Renal cortical epithelial cell (primary cell): ENCODE results near the gene CALML6. TPM values are rescaled to one million over a fixed set of nuclear protein-coding genes. Genes with fewer than 3 reads are reported as not detected.
"Not testable (repeated sequence)": the region's sequence is repeated elsewhere in the genome, so short reads cannot be mapped to it uniquely, and the experiment has no call there.

ENCODE experiments used
- DNase-seq: peaks from one replicate; pipeline ENCODE4 v3.0.0-alpha.2; 2011; ENCODE audit warnings: low read depth
- total RNA-seq: library from RNA; depleted of rRNA; stranded (reverse); fragments of >200 nt; gene quantifications from 2 replicates; pipeline ENCODE4 v1.2.3, GENCODE V29; 2014

CALML6 gene, protein sequence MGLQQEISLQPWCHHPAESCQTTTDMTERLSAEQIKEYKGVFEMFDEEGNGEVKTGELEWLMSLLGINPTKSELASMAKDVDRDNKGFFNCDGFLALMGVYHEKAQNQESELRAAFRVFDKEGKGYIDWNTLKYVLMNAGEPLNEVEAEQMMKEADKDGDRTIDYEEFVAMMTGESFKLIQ
- 0.05 TPM in 1 of 2 replicates, not detected in the other for total RNA-seq

DNA sequence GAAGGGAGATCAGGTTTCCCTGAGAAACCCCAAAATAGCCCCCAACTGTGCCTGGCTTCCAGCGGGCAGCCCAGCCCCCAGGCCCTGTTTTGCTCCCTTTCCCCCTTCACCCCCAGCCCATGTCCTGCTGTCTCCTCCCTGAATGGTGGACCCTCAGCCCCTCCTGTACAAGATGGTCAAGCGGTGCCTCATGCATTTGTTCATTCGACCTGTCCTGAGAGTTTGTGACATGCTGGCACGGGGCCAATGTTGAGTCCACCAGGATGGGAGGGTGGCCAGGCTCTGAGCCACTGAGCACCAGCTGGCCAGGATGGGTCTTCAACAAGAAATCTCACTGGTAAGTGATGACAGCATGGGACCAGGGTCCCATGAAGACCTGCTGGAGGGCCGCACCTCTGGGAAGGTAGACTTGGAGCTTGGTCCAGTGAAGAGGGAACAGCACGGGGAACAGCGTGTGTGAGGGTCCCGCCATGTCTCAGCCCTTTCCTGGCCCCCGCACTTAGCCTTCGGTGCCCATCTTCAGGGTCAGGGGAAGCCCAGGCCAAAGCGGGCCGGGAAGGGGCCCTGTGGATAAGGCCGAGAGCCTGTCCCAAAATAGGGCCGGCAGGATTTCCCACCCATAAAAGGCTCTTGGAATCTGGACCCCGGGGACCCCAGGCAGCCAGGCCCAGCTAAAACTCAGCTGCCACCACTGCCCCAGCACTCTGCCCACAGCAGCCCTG, at the start of gene CALML6:
Gene CALML6, plus strand, starts transcription at position 290 of the 722 bp plus-strand sequence. Its CDS starts 21 bp downstream, at position 311.
- no peak for DNase-seq

DNA sequence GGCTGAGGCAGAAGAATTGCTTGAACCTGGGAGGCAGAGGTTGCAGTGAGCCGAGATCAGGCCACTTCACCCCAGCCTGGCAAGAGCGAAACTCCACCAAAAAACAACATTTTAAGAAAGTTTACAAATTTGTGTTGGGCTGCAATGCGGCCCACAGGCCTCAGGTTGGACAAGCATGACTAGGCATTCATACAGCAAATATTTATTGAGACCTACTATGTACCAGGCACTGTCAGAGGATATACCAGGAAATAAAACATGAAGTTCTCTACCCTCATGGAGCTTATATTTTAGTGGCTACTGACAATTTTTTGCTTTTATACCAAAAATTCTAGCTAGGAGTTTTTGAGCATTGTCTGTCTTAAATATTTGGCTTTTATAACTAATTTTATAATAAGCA, 47.9 kb upstream of the CALML6 start:
- no peak for DNase-seq

DNA sequence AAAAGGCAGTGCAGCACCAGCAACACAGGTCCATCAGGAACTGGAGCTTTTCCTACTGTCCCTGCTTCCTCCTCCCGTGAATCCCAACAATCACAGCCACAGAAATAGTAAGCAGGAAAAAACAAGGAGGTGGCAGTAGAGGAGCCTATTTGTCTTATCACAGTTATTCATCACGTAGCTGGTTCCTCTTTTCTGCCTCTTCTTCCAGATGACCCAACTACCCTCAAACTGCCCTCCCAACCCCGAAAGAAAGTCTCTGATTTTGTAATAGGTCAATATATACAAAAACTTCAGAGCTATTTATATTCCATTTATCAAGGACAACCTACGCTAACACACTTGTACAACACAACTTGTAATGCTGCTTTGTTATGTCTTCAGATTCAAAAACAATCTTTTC, 45.6 kb upstream of the CALML6 start:
- DNase-seq = no peak

DNA sequence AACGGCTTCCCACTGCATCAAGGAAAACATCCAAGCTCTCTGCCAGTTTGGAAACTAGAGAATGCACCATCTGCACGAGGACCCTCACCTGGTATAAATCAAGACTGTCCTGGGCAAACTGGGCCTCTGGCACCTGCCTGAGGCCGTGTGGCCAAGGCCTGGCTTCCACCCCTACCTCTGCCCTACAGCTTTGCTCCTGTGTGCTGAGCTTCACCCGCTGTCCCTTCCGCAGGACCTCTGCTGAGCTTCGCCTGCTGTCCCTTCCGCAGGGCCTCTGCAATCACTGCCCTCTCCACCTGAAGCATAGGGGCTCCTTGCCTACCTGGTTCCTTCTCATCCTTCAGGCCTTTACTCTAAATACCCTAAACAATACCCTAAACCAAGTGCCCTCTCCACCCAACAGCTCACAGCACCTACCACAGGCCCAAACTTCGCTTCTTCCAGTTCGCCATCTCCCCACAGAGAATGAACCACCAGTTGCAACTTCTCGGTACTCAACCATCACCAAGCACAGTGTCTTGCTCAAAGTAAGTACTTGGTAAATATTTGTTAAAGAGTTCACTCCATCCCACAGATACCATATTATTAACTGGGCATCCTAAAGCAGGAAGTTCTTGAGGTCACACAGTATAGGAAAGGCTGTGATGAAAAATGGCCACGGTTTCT, 42.6 kb upstream of the CALML6 start:
- no peak for DNase-seq

DNA sequence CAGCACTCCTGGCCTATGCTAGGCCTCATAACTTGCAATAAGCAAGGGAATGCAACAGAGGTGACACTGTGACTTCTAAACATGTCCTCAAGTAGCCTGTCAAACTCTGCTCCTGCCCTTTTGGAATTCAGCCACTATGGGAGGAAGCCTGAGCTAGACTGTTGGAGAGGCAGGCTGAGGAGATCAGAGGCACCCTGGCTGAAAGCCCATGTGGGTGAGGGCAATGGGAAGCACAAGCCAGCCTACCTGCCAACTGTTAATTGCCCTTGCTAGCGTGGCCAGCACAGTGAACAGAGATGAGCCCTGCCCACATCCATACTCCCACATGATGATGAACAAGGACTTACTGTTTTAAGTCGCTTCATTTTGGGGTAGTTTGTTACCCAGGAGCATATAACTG, 41.9 kb upstream of the CALML6 start:
- DNase-seq = no peak

DNA sequence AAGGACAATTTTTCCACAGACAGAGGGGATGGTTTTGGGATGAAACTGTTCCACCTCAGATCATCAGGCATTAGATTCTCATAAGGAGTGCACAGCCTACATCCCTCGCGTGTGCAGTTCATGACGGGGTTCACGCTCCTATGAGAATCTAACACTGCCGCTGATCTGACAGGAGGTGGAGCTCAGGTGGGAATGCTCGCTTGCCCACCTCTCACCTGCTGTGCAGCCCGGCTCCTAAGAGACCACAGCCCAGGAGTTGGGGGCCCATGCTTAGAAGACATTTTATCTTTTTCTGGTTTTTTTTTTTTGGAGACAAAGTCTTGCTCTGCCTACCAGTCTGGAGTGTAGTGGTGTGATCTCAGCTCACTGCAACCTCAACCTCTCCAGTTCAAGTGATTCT, 40.2 kb upstream of the CALML6 start:
- DNase-seq = no peak

DNA sequence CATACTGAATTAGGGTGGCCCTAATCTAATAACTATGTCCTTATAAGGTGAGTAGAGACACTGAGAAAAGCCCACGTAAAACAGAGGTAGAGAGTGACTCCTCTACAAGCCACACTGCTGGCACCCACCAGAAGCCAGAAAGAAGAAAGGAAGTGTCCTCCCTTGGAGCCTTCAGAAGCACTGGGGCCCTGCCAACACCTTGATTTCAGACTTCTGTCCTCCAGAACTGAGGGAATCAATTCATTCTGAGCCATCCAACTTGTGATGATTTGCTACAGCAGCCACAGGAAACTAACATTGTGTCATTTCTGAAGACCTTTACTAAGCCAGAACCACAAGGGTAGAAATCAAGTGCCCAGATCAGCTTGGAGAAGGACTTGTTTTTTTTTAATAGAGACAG, 39.1 kb upstream of the CALML6 start:
- DNase-seq = no peak

DNA sequence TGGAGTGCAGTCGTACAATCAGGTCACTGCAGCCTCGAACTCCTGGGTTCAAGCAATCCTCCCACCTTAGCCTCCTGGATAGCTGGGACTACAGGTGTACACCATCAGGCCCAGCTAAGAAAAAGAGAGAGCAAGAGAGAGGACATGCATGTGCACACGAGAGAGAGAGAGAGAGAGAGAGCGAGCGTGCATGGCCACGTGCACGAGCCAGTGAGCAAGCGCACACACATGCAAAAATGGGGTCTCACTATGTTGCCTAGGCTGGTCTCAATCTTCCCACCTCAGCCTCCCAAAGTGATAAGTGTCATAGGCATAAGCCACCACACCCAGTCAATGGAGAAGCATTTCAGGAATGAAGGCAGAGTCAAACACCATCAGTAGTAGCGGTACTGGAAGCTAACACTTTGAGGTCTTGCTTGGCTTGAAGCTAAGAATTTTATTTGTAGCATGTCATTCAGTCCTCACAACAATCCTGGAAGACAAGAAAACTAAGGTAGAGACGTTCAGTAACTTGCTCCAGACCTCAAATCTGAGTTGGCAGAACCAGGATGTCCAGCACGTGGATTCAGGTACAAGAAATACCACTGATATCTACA, 38.6 kb upstream of the CALML6 start:
- DNase-seq = peak; percentile 39

DNA sequence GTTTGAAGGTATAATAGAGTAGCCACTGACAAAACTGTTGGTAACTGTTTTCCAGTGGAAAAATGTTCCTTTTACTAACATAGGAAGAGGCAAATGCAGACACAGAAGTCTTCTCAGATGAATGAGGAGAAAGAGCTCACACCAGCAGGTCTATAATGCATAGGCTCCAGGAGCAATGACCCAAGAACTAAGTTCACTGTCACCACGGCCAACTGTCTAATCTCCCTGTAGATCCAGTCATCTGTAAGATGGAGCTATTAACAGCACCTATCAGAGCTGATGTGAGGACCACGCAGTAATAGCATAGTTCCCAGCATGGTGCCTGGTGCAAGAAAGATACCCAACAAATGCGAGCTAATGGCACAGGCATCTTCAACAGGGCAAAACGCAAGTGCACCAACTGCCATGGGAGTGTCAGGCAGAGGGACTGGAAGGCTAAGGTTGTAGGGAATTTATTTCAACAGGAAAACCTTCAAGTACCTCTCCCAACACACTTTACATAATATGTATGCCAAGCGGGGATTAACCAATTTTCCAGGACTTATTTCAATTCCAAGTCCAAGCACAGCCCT, 37.1 kb upstream of the CALML6 start:
- no peak for DNase-seq

DNA sequence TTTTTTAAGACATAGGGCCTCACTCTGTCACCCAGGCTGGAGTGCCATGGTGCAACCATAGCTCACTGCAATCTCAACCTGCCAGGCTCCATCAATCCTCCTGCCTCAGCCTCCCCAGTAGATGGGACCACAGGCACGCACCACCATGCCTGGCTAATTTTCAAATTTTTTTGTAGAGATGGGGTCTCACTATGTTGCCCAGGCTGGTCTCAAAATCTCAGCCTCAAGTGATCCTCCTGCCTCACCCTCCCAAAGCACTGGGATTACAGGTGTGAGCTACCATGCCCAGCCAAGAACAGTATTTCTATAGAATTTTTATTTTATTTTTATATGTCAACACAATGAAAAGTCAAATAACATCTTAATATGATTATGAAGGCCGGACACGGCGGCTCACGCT, 35.1 kb upstream of the CALML6 start:
- DNase-seq = no peak

DNA sequence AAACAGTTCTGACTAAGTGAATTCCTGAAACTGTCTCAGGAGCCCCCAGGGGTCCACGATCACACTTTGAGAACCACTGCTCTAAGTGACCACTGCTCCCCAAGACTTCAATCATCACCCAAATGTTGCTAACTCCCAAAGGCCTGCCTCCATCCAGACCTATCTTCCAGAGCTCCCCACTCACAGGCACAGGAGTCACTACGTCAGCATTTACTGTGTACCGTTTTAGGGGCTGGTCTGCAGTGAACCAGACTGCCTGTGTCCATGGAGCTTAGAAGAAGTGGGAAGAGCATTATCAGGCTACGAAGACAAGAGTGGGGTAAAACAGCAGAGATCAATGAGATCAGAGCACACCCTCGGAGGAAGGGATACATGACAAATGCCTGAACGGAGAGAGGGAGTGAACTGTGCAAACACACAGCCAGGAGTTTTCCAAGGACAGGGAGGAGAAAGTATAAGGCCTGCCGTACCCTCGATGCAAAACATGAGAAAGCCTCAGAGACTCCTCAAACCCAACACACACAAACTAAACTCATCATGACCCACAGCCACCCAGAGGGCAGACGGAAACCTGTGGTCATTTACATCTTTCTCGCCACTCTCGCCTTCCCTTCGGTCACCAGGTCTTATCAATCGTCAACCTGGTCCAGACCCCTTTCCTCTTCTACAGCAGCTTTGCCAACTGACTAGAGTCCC, 34.3 kb upstream of the CALML6 start:
- DNase-seq = no peak

DNA sequence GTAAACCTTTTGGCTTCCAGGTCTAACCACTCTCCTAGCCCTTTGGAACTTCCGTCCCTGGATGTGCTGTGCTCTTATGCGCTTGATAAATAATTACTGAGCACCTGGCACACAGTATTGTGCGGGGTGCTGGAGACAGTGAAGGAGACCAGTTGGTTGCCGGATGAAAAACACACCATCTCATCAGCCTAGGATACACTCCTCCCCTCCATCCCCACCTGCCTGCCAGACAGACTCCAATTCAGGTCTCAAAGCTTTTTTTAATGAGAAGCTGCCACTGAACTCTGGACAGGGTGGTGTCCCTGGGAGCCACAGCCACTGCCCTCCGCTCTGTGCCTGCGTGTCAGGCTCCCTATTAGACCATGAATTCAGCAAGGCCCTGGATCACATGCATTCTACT, 33.3 kb upstream of the CALML6 start:
- no peak for DNase-seq

DNA sequence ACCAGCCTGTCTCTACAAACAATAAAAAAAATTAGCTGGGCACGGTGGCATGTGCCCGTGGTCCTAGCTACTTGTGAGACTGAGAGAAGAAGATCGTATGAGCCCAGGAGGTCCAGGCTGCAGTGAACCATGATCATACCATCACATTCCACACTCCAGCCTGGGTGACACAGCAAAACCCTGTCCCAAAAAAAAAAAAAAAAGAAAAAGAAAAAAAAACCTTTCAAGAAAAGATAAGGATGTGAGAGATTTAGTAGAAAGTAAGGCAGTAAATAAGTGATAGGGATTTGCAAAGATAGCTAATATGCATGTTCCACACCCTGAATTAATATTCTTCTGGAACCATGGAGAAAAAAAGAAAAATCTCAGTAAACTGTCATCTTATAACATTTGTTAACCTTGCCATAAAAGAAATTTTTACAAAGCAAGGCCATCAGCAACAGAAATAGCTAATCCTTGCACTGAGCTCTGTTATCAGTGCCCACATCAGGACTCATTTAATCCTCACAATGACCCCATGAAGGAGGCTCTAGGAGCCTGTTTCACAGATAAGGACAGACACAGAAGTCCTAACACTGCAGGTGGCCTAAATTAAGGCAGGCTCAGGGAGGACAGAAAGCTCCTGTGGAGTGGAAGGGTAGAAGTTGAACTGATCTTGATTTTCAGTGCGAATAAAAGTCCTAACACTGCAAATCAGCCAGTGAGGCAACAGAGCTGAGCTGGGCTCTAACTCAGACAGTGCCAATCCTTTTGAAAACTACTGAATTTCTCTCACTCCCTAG, 31.8 kb upstream of the CALML6 start:
- DNase-seq = peak; percentile 49

DNA sequence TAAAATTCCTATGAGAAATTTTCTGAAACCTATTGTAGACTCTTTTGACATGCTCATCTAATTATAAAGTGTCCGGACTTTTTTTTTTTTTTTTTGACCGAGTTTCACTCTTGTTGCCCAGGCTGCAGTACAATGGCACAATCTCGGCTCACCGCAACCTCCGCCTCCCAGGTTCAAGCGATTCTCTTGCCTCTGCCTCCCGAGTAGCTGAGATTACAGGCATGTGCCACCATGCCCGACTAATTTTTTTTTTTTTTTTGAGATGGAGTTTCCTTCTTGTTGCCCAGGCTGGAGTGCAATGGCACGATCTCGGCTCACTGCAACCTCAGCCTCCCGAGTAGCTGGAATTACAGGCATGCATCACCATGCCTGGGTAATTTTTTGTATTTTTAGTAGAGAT, 31.2 kb upstream of the CALML6 start:
- not testable (repeated sequence) for DNase-seq

DNA sequence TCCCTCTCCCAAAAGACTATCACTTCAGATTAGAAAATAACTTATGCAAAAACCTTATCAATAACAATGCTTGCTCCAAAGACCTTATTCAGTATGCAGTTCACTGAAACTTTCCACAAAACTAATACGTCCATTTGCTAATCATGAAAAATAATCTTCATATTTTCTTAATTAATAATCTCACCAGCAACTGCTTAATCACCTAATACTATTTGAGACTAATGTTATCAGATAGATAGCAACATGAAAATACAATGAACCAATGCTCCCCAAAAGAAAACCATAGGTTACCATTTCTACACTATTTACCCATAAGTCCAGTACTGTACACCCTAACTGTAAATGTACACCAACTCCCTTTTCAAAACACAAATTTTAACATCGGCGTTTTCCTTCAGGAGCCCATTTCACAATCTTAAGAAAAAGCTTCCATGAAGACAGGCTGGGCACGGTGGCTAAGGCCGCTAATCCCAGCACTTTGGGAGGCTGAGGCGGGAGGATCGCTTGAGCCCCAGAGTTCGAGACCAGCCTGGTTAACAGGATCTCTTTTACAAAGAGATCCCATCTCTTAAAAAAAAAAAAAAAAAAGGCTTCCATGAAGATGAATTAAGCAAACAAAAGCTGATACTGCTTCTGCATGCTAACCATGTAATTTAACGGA, 25.8 kb upstream of the CALML6 start:
- DNase-seq = no peak

DNA sequence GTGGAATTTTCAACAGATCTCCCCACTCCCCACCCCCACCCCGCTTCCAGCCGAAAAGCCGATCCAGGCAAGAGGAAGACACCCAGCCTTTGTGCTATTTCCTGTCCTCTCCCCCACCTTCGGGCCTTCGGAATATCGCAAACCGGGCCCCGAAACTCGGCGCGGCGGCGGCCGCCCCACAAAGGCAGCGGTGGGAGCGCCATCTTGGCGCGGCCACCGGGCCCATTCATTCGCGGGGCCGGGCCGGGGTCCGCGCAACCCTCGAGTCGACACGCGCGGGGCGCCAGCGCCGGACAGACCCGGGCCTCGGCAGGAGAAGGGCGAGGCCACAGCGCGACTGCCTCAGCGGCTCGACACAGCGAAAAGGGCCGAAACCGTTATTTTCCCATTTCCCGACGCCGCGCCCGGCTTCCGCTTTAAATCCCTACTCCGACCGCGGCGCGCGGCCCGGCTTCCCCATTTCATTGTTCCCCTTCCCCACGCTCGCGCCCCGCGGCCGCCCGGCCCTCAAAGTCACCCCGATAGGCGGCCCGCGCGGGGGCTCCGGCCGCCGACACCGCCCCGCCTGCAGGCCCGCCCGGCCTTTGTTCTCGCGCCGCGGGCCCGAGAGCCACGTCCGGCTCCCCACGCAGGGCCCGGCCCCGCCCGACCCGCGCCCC, 25.1 kb upstream of the CALML6 start:
- DNase-seq = no peak

DNA sequence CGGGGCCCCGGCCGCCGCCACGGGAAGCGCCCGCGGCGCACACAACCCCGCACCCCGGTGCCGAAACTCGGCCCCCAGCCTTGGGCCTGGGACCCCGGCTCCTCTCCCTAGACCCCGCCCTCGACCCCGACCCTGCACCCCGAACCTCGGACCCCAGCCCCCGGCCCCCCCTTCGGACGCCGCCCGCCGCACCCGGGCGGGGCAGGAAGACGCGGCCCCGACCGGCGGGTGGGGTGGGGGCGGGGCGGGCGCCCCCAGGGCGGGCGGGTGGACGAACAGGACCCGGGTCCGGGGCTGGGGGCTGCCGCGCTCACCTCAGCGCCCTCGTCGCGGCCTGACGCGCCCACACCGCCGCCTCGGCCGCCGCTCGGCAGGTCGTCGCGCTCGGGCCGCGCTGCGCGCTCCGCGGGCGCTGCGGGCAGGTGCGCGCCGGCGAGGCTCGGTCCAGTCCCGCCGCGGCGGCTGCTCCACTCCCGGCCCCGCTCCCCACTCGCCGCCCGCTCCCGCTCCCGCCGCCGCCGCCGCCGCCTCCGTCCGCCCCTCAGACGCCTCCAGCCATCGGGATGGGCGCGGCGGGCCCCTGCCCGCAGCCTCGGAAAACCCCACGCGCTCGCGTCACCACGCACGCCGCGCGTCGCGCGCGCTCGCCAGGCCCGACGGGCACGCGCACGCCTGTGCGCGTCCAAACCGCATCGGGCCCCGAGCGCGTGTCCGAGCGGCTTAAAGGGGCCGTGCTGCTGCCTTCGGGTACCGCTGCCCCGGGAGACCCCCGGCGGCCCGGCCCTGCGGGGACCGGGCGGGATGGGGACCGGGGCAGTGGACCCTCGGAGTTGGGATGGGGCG, 24.3 kb upstream of the CALML6 start, which contains the start of gene GNB1:
Gene GNB1, minus strand, starts transcription at position 582 of the 843 bp plus-strand sequence. CDS start 65,634 bp downstream, outside the sequence.
- DNase-seq = peak; percentile 50

DNA sequence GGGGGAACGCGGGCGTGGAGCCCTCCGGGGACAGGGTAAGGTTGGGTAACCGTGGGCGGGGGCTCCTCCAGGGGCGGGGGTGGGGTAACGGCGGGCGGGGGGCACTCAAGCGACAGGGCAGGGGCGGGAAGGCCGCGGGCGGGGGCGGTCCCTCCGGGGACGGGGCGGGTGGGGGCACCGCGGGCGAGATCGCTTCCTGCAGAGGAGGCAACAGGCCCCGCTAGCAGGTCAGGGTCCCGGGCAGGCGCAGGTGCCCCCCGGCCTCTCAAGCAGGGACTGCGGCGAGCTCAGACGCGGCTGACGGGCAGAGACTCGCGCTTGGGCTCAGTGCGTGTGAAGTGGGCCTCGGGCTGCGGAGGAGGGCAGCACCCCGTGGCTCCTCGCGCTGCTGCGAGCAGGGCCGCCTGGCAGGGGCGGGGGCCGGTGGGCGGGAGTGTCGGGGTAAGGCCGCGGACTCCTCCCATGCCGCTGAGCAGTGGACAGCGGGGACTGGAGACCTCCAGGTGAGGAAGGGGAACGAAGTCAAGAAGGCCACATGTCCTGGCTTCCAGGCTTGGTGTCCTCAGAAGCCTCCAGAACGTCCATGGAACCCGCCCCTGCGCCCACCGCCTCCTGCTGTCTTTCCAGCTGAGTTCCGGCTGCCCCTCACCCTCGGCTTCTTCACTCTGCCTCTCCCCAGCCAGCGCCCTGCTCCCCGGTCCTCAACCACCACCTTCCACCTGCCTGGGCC, 23.5 kb upstream of the CALML6 start:
- DNase-seq = no peak
